Activated CD8-positive, alpha-beta memory T cell treated with anti-CD3 and anti-CD28 coated beads, Interleukin-2, amount 50 U/mL, for 24 hours (primary cell): ENCODE results near the gene NBR1.
"Not testable (repeated sequence)": the region's sequence is repeated elsewhere in the genome, so short reads cannot be mapped to it uniquely, and the experiment has no call there.

ENCODE experiments used
- DNase-seq: peaks from one replicate; pipeline ENCODE4 v3.0.0-alpha.2; 2020; ENCODE audit errors: extremely low read depth

Gene NBR1

GRCh38 chr17:43170766-43171585, at the start of gene NBR1:
Gene NBR1, plus strand, starts transcription at chr17:43171214. Its CDS starts 4,586 bp downstream, at chr17:43175800.
- peak; percentile 92 for DNase-seq

GRCh38 chr17:43125133-43125966, 45.7 kb upstream of the NBR1 start, which contains the start of gene BRCA1:
Gene BRCA1, minus strand, starts transcription at chr17:43125364. Its CDS starts 1,268 bp downstream, at chr17:43124096.
- peak; percentile 88 for DNase-seq

DNA sequence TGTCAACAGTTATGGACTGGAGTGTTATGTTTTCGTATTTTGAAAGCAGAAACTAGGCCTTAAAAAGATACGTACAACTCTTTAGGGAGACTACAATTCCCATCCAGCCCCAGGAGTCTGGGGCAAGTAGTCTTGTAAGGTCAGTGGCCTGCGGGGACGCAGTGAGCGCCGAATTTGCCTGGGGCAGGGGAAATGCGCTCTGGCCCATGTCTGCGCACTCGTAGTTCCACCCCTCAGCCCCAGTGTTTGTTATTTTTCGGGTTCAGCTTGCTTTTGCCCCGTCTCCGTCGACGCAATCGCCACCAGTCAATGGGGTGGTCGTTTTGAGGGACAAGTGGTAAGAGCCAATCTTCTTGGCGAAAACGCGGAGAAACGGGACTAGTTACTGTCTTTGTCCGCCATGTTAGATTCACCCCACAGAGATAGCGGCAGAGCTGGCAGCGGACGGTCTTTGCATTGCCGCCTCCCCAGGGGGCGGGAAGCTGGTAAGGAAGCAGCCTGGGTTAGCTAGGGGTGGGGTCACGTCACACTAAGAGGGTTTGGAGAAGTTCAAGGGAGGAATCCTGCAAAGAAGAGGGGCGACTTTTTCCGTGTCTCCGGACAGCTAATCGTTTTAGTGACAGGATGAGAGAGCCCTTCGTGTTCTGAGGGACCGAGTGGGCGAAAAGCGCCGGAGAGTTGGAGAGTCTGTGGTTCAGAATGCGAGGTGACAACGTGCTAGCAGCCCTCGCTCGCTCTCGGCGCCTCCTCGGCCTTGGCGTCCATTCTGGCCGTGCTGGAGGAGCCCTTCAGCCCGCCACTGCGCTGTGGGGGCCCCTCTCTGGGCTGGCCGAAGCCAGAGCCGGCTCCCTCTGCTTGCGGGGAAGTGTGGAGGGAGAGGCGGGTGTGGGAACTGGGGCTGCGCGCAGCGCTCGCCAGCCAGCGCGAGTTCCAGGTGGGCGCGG, 44.8 kb upstream of the NBR1 start:
- DNase-seq, result no peak

DNA sequence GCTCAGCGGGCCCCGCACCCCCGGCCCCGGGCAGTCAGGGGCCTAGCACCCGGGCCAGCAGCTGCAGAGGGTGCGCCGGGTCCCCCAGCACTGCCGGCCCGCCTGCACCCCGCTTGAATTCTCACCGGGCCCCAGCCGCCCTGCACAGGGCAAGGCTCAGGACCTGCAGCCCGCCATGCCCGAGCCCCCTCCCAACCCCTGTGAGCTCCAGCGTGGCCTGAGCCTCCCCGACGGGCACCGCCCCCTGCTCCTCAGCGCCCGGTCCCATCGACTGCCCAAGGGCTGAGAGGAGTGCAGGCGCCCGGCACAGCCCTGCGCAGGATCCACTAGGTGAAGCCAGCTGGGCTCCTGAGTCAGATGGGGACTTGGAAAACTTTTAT, 44.1 kb upstream of the NBR1 start:
- DNase-seq, result no peak

DNA sequence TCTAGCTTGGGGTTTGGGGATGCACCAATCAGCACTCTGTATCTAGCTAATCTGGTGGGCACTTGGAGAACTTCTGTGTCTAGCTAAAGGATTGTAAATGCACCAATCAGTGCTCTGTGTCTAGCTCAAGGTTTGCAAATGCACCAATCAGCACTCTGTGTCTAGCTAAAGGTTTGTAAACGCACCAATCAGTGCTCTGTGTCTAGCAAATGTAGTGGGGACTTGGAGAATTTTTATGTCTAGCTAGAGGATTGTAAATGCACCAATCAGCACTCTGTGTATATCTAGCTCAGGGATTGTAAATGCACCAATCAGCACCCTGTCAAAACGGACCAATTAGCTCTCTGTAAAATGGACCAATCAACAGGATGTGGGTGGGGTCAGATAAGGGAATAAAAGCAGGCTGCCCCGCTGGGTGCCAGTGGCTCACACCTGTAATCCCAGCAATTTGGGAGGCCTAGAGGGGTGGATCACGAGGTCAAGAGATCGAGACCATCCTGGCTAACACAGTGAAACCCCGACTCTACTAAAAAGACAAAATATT, 43.6 kb upstream of the NBR1 start:
- not testable (repeated sequence) for DNase-seq

DNA sequence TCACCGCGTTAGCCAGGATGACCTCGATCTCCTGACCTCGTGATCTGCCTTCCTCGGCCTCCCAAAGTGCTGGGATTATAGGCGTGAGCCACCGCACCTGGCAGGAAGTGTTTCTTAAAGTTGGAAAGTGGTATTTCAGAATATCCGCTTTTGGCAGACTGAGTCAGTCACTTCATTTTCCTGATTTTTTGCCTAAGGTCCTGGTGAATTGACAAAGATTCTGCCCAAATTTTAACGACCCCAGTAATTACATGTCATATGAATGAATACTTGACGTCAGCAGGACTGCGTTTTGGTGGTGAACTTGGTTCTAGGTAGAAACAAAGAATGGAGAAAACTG, 41.4 kb upstream of the NBR1 start:
- no peak for DNase-seq

- DNase-seq, result no peak
Observed at GRCh38 chr17:43132117-43132516, 38.9 kb upstream of the NBR1 start.

DNA sequence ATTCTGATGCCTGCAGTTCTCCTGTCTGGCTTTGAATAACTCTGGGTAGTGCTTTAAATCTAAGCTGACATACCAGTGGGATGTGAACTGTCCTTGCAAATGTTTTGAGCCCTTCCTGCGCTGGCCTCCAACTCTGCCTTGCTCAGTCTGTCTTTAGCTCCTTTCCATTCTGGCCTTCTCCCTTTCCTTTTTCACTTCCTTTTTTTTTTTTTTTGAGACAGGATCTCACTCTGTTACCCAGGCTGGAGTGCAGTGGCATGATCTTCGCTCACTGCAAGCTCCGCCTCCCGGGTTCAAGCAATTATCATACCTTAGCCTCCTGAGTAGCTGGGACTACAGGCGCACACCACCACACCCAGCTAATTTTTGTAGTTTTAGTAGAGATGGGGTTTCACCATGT, 37.6 kb upstream of the NBR1 start:
- not testable (repeated sequence) for DNase-seq

- DNase-seq, result no peak
Observed at GRCh38 chr17:43134774-43135453, 36.1 kb upstream of the NBR1 start.

- DNase-seq, result no peak
Observed at GRCh38 chr17:43135454-43135819, 35.6 kb upstream of the NBR1 start.

DNA sequence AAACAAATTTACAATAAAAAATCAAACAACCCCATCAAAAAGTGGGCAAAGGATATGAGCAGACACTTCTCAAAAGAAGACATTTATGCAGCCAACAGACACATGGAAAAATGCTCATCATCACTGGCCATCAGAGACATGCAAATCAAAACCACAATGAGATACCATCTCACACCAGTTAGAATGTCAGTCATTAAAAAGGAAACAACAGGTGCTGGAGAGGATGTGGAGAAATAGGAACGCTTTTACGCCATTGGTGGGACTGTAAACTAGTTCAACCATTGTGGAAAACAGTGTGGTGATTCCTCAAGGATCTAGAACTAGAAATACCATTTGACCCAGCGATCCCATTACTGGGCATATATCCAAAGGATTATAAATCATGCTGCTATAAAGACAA, 34.4 kb upstream of the NBR1 start:
- not testable (repeated sequence) for DNase-seq

GRCh38 chr17:43138531-43138930, 32.5 kb upstream of the NBR1 start:
- DNase-seq, result not testable (repeated sequence)

DNA sequence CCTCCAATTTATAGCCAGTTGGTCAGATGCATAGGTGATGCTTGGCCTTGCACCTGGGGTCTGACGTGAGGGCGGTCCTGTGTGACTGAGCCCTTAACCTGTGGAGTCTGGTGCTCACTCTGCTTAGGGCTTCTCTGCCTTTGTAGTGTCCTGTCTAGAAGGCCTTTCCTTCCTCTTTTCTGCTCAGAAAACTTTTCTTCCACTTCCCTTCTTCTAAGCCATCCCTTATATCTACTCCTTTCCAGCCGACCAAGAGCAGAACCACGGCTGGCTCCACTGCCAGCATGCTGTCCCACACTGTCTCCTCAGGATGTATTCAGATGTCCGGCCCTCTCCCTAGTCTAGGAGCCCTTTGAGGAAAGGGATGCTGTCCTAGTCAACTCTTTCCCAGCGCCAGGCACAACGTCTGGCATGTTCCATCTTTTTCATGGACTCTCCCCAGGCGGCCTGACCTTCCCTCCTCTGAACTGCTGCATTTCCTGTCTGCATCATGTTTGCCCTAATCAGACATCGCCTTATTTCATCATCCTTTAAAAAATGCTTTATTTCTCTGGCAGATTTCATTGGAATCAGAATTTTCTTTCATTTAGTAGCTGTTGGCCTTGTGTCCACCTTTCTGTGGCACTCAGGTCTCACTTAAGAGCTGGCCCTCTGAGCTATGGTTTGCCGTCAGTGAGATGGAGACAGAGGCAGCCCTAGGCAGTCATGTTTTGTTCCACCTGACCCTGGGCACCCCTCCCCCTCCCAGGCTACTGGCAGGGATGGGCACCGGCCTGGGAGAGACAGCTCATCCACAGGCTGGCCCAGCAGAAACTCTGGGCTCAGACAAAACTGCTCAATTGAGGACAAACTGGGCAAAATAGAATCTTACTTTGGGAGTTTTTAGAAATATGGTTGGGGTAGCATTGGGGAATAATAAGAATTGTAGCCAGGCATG, 30.4 kb upstream of the NBR1 start:
- DNase-seq, result no peak

DNA sequence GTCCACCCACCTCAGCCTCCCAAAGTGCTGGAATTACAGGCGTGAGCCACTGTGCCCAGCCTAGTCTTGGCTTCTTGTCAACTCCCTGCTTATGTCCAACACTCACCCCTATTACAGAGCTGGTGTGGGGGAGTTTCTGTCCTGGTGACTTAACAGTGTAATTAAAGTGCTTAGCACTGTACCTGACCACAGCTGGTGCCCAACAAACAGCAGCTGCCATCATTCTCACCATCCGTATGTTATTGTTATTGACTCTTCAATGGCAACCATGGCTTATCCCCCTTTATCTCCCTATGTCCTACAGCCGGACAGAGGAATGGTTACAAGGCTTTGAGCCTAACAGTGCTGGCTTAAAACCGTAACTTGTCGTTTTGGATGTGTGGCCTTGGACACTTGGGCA, 28.9 kb upstream of the NBR1 start:
- DNase-seq, result no peak

DNA sequence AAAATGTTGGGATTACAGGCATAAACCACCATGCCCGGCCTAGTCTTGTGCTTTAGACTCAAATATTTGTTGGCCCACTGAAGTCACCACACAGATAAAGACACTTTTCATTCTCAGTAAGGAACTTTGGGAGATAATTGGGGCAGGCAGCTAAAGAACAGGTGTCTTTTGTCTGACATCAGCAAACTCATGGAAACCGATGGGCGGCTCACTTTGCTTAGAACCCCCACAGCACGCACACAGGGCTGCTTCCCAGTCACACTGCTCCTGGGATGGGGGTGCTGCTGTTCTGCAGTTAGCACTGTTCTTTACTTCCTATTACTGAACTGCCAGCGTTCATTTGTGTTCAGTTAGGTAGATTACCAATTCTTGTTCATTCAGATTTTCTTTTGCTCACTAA, 27.8 kb upstream of the NBR1 start:
- DNase-seq, result no peak

DNA sequence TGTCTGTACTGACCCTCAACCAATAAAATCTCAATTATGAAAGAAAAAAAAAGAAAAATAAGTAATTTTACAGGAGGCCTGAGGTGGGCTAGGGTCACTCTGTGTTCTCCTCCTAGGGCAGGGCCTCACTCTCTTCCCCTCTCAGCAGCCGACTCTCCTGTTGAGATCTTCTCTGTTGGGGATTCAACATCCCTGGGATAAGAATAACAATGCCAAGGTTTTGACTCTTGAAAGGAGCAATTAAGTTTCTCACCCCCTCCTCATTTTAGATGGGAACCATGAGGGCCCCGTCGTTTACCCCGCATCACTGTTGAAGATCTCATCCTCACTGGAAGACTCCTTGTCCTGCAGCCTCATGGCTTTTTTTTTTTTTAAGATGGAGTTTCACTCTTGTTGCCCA, 24.4 kb upstream of the NBR1 start:
- no peak for DNase-seq

GRCh38 chr17:43151880-43152456, 19.0 kb upstream of the NBR1 start:
- DNase-seq, result no peak

DNA sequence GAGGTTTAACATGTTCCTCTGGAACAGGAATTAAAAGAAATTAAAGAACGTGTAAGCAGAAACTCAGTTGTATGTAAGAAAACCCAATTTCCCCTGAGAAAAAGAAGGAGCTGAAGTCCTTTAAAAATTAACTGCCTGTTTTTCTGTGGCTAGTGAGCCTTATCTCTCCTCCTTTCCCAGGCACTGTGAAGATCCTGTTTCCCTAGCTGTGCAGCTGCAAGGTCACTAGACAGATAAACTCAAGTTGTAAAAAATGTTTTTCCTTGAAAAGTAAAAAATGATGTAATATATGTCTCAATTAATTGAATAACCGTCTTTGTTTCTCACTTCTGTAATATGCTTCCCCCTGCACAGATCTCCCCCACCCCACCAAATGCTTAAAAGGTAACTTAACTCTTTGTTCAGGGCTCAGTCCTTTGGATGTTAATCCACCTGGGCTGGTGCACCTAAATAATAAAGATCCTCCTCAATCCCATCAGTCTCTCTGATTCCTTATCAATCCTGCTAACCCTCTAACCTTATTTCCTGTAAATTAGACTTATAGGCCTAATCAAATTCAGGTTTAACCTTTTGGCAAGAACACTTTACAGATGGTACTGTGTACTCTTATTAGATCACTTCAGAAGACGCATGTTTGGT, 17.7 kb upstream of the NBR1 start:
- not testable (repeated sequence) for DNase-seq

- no peak for DNase-seq
Observed at GRCh38 chr17:43155666-43156065, 15.3 kb upstream of the NBR1 start.
